ENCODE data around the gene RGS7.
"Not testable (repeated sequence)": the region's sequence is repeated elsewhere in the genome, so short reads cannot be mapped to it uniquely, and the experiment has no call there.

GRCh38 chr1:241302024-241302423 lies 55.0 kb downstream of the RGS7 start:
- TF ChIP-seq CTCF (IDR thresholded peaks at IDR 0.05); TCF7L2 (IDR thresholded peaks at IDR 0.05; ENCODE audit: low read depth, low read length); REST (IDR thresholded peaks at IDR 0.05; ENCODE audit: insufficient read depth in 1 of 2, low read depth in 2 of 2, low read length in 1 of 2); POLR2AphosphoS5 (IDR thresholded peaks at IDR 0.05; ENCODE audit: low read depth, low read length): not testable (repeated sequence)
